Activated gamma-delta T cell treated with anti-CD3 and anti-CD28 coated beads, Interleukin-2, amount 50 U/mL, for 16 hours (primary cell): Measurements from ENCODE around the gene UBE2F.

Source experiments
- DNase-seq: peaks from one replicate; pipeline ENCODE4 v3.0.0-alpha.2; 2020; ENCODE audit warnings: low read depth

The UBE2F gene

GRCh38 chr2:238081150-238081549 lies 114.3 kb downstream of the UBE2F start:
- no peak for DNase-seq

GRCh38 chr2:238081561-238081960 lies 114.7 kb downstream of the UBE2F start:
- DNase-seq: no peak

- no peak for DNase-seq
Observed at GRCh38 chr2:238082151-238082550, 115.3 kb downstream of the UBE2F start.

DNA sequence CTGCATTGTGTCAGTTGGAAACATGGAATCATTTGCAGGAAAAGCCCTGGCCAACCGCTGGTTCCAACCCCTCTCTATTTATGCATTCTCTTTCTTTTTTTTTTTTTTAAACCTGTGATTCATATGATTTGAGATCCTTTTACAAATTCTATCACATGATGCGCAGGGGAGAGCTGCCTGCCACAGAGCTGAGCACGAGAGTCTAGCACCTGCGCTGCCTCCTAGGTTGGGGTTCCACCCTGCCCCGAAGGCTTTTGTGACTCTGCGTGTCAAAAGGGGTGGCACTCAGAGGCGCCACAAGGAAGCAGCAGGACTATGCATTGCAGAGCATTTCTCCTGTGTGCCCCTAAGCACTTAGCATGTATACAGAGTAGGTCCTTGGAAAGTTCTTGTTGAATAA lies 116.0 kb downstream of the UBE2F start:
- DNase-seq: no peak

- no peak for DNase-seq
Observed at GRCh38 chr2:238083919-238084318, 117.1 kb downstream of the UBE2F start.

DNA sequence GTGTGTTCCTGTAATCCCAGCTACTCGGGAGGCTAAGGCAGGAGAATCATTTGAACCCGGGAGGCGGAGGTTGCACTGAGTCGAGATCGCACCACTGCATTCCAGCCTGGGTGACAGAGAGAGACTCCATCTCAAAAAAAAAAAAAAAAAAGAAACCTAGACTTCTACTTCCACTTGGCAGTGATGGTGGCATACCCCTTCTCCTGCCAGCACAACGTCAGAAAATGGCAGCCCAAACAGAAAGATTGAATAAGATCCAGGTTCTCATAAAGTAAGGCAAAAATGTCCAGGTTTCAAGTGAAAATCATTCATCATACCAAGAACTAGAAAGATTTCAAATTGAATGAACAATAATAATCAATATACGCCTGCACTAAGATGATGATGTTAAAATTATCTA lies 117.9 kb downstream of the UBE2F start:
- no peak for DNase-seq

GRCh38 chr2:238085899-238086298 lies 119.1 kb downstream of the UBE2F start:
- no peak for DNase-seq

- DNase-seq: no peak
Observed at GRCh38 chr2:238087211-238087610, 120.4 kb downstream of the UBE2F start.

DNA sequence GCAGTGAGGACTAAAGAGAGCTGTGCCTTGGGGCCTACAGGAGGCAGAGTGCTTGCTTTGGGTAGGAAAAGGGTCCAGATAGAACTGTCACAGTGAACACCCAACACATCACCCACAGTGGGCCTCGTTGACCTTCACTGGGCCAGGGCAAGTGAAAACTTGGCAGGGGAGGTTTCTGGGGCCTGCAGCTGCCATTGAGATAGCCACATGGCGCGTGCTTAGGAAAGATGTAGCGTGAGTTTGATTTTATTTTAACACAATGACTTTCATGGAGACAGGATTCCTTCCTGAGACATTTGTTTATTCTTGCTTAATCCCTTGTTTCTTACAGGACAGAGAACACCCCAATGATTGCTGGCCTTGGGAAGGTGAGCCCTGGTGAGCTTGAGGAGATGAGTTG lies 124.1 kb downstream of the UBE2F start:
- DNase-seq: no peak

GRCh38 chr2:238091436-238092060 lies 124.7 kb downstream of the UBE2F start:
- no peak for DNase-seq
